Small intestine (tissue), 7 donors: ENCODE results near the gene NCLN. TPM values are rescaled to one million over a fixed set of nuclear protein-coding genes. Genes with fewer than 3 reads are reported as not detected.
A peak's percentile ranks its signal among the peaks of the same experiment; 100 is the strongest.
"Not testable (repeated sequence)": the region's sequence is repeated elsewhere in the genome, so short reads cannot be mapped to it uniquely, and the experiment has no call there.

Experiments
- DNase-seq, 2 donors: peaks; one replicate each; pipeline versions ENCODE4 v3.0.0 to v3.0.0-alpha.2; 2013
- FAIRE-seq: peaks from 2 replicates; lab custom pipeline; 2012; peaks lifted over from hg19 to GRCh38; lab: Jason Lieb, UNC
- H3K27ac ChIP-seq, 3 donors: one replicate each; pipeline ENCODE4 v1.5.1; 2013; ENCODE audit warnings: low read length in 2 of 3, mild to moderate bottlenecking in 2 of 3, control low read depth in 1 of 3, inconsistent platforms in 1 of 3, low read depth in 1 of 3, moderate library complexity in 1 of 3
- H3K27me3 ChIP-seq, 3 donors: one replicate each; pipeline ENCODE4 v1.6.1; 2013; ENCODE audit warnings: low read length in 3 of 3, inconsistent platforms in 1 of 3; ENCODE audit not compliant: control insufficient read depth in 3 of 3, insufficient read depth in 3 of 3
- H3K36me3 ChIP-seq, 3 donors: one replicate each; pipeline ENCODE4 v1.6.1; 2013; ENCODE audit warnings: low read length in 3 of 3, inconsistent platforms in 1 of 3, low read depth in 1 of 3, mild to moderate bottlenecking in 1 of 3, moderate library complexity in 1 of 3; ENCODE audit not compliant: control insufficient read depth in 3 of 3, insufficient read depth in 2 of 3
- H3K4me1 ChIP-seq, 3 donors: one replicate each; pipeline ENCODE4 v1.6.1; 2013; ENCODE audit warnings: low read length in 2 of 3, inconsistent platforms in 1 of 3, low read depth in 1 of 3, mild to moderate bottlenecking in 1 of 3, moderate library complexity in 1 of 3; ENCODE audit not compliant: control insufficient read depth in 3 of 3, insufficient read depth in 2 of 3
- H3K4me3 ChIP-seq, 3 donors: one replicate each; pipeline ENCODE4 v1.5.1; 2013; ENCODE audit warnings: low read length in 3 of 3, control low read depth in 1 of 3, inconsistent platforms in 1 of 3, low read depth in 1 of 3, mild to moderate bottlenecking in 1 of 3, moderate library complexity in 1 of 3
- H3K9me3 ChIP-seq, 2 donors: one replicate each; pipeline ENCODE4 v1.6.1; 2013; ENCODE audit warnings: low read depth in 1 of 2, low read length in 1 of 2; ENCODE audit not compliant: control insufficient read depth in 2 of 2, insufficient read depth in 1 of 2
- WGBS, 3 donors: extraction: QIAGEN DNeasy Blood & Tissue Kit; methylation state at CpG; one replicate each; pipeline ENCODE4 v1.1.7; 2013; 5-methylcytosine and 5-hydroxymethylcytosine counted together
- polyA plus RNA-seq, 4 donors: library from polyadenylated mRNA; stranded (reverse) in 3 of 4; unstranded in 1 of 4; fragments of 200-250 nt in 3 of 4; fragments of 120-200 nt in 1 of 4; gene quantifications; one replicate each; pipeline versions ENCODE4 v1.2.1 to v1.2.3, GENCODE V29; 2013
- donor health status: healthy with polysubstance abuse.
- donor health status: control.
- donor health status: control.
- donor health status: Bipolar disorder and iron deficiency.
- donor health status: healthy.

NCLN gene
- polyA plus RNA-seq, 4 donors: 37.9 to 217 (median 112) TPM

- 69 to 83% (median 79%) methylated on average over 3 of the region's 3 CpGs for WGBS, 3 donors
- Histone ChIP-seq H3K9me3 (no peaks in the 10 kb centered on the region), H3K36me3 (no peaks in the 10 kb centered on the region), H3K4me1 (no peaks in the 10 kb centered on the region), H3K27ac (no peak overlapping the region), H3K27me3 (no peaks in the 10 kb centered on the region), H3K4me3 (no peak overlapping the region)
- FAIRE-seq: no peak
- DNase-seq: no peak
Observed at GRCh38 chr19:3160219-3160618, 25.5 kb upstream of the NCLN start.

GRCh38 chr19:3161453-3161852 is 24.3 kb upstream of the NCLN start:
- no peaks in the 10 kb centered on the region for H3K27me3 ChIP-seq
- H3K9me3 ChIP-seq: no peaks in the 10 kb centered on the region
- no peak overlapping the region for H3K27ac ChIP-seq
- no peaks in the 10 kb centered on the region for H3K4me1 ChIP-seq
- no peaks in the 10 kb centered on the region for H3K36me3 ChIP-seq
- 94 to 97% (median 94%) methylated on average over 4 of the region's 4 CpGs for WGBS, 3 donors
- DNase-seq: no peak
- no peak for FAIRE-seq
- no peak overlapping the region for H3K4me3 ChIP-seq

GRCh38 chr19:3162418-3163229 is 23.1 kb upstream of the NCLN start:
- FAIRE-seq: no peak
- H3K27me3 ChIP-seq: no peaks in the 10 kb centered on the region
- 63 to 70% (median 64%) methylated on average over 37 to 38 of the region's 38 CpGs for WGBS, 3 donors
- H3K4me3 ChIP-seq: no peak overlapping the region
- no peak overlapping the region for H3K27ac ChIP-seq
- no peaks in the 10 kb centered on the region for H3K4me1 ChIP-seq
- DNase-seq: no peak
- H3K9me3 ChIP-seq: no peaks in the 10 kb centered on the region
- H3K36me3 ChIP-seq: no peaks in the 10 kb centered on the region

DNA sequence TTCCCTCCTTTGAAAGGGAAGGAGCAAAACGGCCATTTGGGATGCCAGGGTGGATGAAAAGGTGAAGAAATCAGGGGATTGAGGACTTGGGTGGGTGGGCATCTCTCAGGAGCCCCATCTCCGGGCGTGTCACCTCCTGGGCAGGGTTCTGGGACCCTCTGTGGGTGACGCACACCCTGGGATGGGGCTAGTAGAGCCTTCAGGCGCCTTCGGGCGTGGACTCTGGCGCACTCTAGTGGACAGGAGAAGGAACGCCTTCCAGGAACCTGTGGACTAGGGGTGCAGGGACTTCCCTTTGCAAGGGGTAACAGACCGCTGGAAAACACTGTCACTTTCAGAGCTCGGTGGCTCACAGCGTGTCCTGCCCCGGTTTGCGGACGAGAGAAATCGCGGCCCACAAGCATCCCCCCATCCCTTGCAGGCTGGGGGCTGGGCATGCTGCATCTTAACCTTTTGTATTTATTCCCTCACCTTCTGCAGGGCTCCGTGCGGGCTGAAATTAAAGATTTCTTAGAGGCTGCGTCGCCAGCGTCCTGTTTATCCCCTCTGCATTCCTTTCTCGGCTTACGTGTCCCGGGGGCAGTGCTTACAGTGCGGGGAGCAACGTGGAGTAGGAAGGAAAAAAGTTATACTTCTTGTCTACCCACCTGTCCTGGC is 22.4 kb upstream of the NCLN start:
- Histone ChIP-seq H3K27ac (no peak overlapping the region), H3K9me3 (no peaks in the 10 kb centered on the region), H3K4me1 (no peaks in the 10 kb centered on the region), H3K36me3 (no peaks in the 10 kb centered on the region), H3K27me3 (no peaks in the 10 kb centered on the region), H3K4me3 (no peak overlapping the region)
- WGBS, 3 donors: 8 to 13% (median 10%) methylated on average over 26 to 27 of the region's 27 CpGs
- DNase-seq (peak; percentile 62 to 73), FAIRE-seq (no peak)

DNA sequence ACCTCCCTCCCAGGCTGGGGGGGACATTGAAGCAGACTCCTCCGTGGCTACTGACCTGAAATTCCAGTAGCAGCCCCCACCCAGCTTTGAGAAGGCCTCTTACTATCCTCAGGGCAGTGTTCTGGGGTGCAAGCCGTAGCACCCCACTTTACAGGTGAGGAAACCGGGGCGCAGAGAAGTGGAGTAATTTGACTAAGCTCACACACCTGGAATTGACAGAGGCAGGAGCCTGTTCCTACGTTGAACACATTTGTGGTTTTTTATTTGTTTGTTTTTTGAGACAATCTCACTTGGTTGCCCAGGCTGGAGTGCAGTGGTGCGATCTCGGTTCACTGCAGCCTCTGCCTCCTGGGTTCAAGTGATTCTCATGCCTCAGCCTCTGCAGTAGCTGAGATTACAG is 21.8 kb upstream of the NCLN start:
- WGBS, 3 donors: 53 to 62% (median 53%) methylated on average over 7 of the region's 7 CpGs
- Histone ChIP-seq H3K9me3 (no peaks in the 10 kb centered on the region), H3K27me3 (no peaks in the 10 kb centered on the region), H3K36me3 (no peaks in the 10 kb centered on the region), H3K27ac (no peak overlapping the region), H3K4me1 (no peaks in the 10 kb centered on the region), H3K4me3 (no peak overlapping the region)
- DNase-seq: no peak
- FAIRE-seq: no peak

GRCh38 chr19:3167533-3168272 is 18.0 kb upstream of the NCLN start:
- Histone ChIP-seq H3K4me1 (no peaks in the 10 kb centered on the region), H3K27me3 (no peaks in the 10 kb centered on the region), H3K9me3 (no peaks in the 10 kb centered on the region), H3K27ac (no peak overlapping the region), H3K4me3 (no peak overlapping the region), H3K36me3 (no peaks in the 10 kb centered on the region)
- 73 to 76% (median 75%) methylated on average over 13 of the region's 13 CpGs for WGBS, 3 donors
- no peak for DNase-seq
- no peak for FAIRE-seq

GRCh38 chr19:3171894-3172672 is 13.6 kb upstream of the NCLN start:
- Histone ChIP-seq H3K36me3 (no peaks in the 10 kb centered on the region), H3K27ac (no peak overlapping the region), H3K27me3 (no peaks in the 10 kb centered on the region), H3K4me3 (no peak overlapping the region), H3K4me1 (peaks cover 0 to 2% (median 0%) of the 10 kb centered on the region in 3 donors), H3K9me3 (no peaks in the 10 kb centered on the region)
- 80 to 86% (median 81%) methylated on average over 15 of the region's 15 CpGs for WGBS, 3 donors
- DNase-seq (no peak), FAIRE-seq (no peak)

DNA sequence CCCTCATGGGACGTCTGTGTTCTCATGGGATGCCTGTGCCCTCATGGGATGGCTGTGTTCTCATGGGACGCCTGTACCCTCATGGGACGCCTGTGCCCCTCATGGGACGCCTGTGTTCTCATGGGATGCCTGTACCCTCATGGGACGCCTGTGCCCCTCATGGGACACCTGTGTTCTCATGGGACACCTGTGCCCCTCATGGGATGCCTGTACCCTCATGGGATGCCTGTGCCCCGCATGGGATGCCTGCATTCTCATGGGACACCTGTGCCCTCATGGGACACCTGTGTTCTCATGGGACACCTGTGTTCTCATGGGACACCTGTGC is 13.1 kb upstream of the NCLN start:
- not testable (repeated sequence) for H3K27me3 ChIP-seq, H3K36me3 ChIP-seq, H3K9me3 ChIP-seq, H3K4me1 ChIP-seq, H3K27ac ChIP-seq, DNase-seq, FAIRE-seq, H3K4me3 ChIP-seq
- WGBS, 3 donors: 73 to 82% (median 74%) methylated on average over 6 of the region's 6 CpGs
